HepG2 (cell line): ENCODE results near the gene COL18A1. TPM values are rescaled to one million over a fixed set of nuclear protein-coding genes. Genes with fewer than 3 reads are reported as not detected.

ENCODE experiments used
- ATAC-seq: fragments of 200-7000 bp; cut with Tn5 transposase; 3 replicates; pipeline ENCODE4 v1.9.1; 2020; ENCODE audit warnings: mild to moderate bottlenecking, moderate library complexity
- BruUV-seq: library from RNA; stranded (reverse); fragments of 400-500 nt; replicated peaks from 2 replicates; lab custom pipeline; 2021; lab: Mats Ljungman, UMichigan
- CTCF ChIA-PET: fragments of 300-600 bp; formaldehyde crosslinking; extraction: SDS; loops from one replicate; lab custom pipeline; 2021; ENCODE audit warnings: low total read pairs, inconsistent platforms, low intra/inter-chr PET ratio; lab: Yijun Ruan, JAX
- POLR2A ChIA-PET: fragments of 350-600 bp; sonication (Branson Sonifier 250); formaldehyde crosslinking; loops from one replicate; lab custom pipeline; 2020; ENCODE audit warnings: antibody characterized with exemption, inconsistent platforms; lab: Yijun Ruan, JAX
- DNase-seq: peaks from one replicate; pipeline ENCODE4 v3.0.0-alpha.2; 2015; ENCODE audit warnings: low spot score
- FAIRE-seq: peaks from 3 replicates; lab custom pipeline; 2011; peaks lifted over from hg19 to GRCh38; lab: Jason Lieb, UNC
- H2AFZ ChIP-seq: one replicate; pipeline ENCODE4 v1.6.1; 2011; ENCODE audit warnings: low read length, inconsistent platforms
- H3K27ac ChIP-seq: fragments of 300-600 bp; 3 replicates; pipeline ENCODE4 v1.8.0; 2011; ENCODE audit warnings: mixed run types, mild to moderate bottlenecking, mixed read lengths, low read length, inconsistent platforms; ENCODE audit not compliant: insufficient read depth; ENCODE audit errors: extremely low read length
- H3K27me3 ChIP-seq, 2 experiments: fragments of 200-600 bp in 1 of 2; 2 replicates in 1 of 2; 3 replicates in 1 of 2; pipeline versions ENCODE4 v1.6.0 to v1.8.0; 2011; ENCODE audit warnings: low read length in 2 of 2, mild to moderate bottlenecking in 2 of 2, moderate library complexity in 2 of 2, inconsistent platforms in 1 of 2; ENCODE audit not compliant: insufficient read depth in 2 of 2, control insufficient read depth in 1 of 2
- H3K36me3 ChIP-seq, 2 experiments: fragments of 200-600 bp in 1 of 2; replicated peaks in 1 of 2; 2 replicates in 1 of 2; 3 replicates in 1 of 2; pipeline versions ENCODE4 v1.5.1 to v1.8.0; 2011; ENCODE audit warnings: low read length in 2 of 2, inconsistent platforms in 1 of 2; ENCODE audit not compliant: insufficient read depth in 2 of 2, control insufficient read depth in 1 of 2
- H3K4me1 ChIP-seq: 2 replicates; pipeline ENCODE4 v1.5.1; 2012; ENCODE audit warnings: low read length, inconsistent platforms; ENCODE audit not compliant: insufficient read depth
- H3K4me2 ChIP-seq: 2 replicates; pipeline ENCODE4 v1.6.0; 2011; ENCODE audit warnings: low read depth, low read length, inconsistent platforms
- H3K4me3 ChIP-seq, 3 experiments: fragments of 200-600 bp in 1 of 3; sonication (generic), shearing (Covaris generic) in 1 of 3; replicated peaks in 1 of 3; 2 replicates each; pipeline ENCODE4 v1.5.1; 2011 to 2016; ENCODE audit warnings: low read length in 3 of 3, inconsistent platforms in 2 of 3, low read depth in 2 of 3, mild to moderate bottlenecking in 2 of 3, control low read depth in 1 of 3, mixed read lengths in 1 of 3; ENCODE audit not compliant: insufficient read depth in 1 of 3
- H3K79me2 ChIP-seq: one replicate; pipeline ENCODE4 v1.6.1; 2011; ENCODE audit warnings: low read length, inconsistent platforms; ENCODE audit not compliant: insufficient read depth
- H3K9ac ChIP-seq: 2 replicates; pipeline ENCODE4 v1.6.0; 2011; ENCODE audit warnings: mild to moderate bottlenecking, low read depth, low read length, inconsistent platforms; ENCODE audit not compliant: insufficient read depth
- H3K9me3 ChIP-seq: 2 replicates; pipeline ENCODE4 v1.5.1; 2012; ENCODE audit warnings: mild to moderate bottlenecking, low read length
- H4K20me1 ChIP-seq: 2 replicates; pipeline ENCODE4 v1.6.0; 2011; ENCODE audit warnings: inconsistent platforms, mild to moderate bottlenecking, low read length, moderate library complexity; ENCODE audit not compliant: insufficient read depth
- ARNTL ChIP-seq: sonication (generic); formaldehyde crosslinking; IDR thresholded peaks from 2 replicates; pipeline ENCODE4 v1.4.0; 2020; ENCODE audit warnings: mild to moderate bottlenecking, missing genetic modification reagents
- CC2D1A ChIP-seq: sonication (generic); formaldehyde crosslinking; IDR thresholded peaks from 2 replicates; pipeline ENCODE4 v1.8.1; 2023; ENCODE audit warnings: mild to moderate bottlenecking, missing genetic modification reagents
- FOXO4 ChIP-seq: sonication (generic); formaldehyde crosslinking; conservative IDR thresholded peaks from 2 replicates; pipeline ENCODE4 v1.8.1; 2023; ENCODE audit warnings: missing genetic modification reagents
- SOX5 ChIP-seq: IDR thresholded peaks from 2 replicates; pipeline ENCODE4 v1.6.1; 2016; ENCODE audit warnings: borderline replicate concordance
- TBL1XR1 ChIP-seq: fragments of 150-350 bp; IDR thresholded peaks from 2 replicates; pipeline ENCODE4 v1.6.1; 2014; ENCODE audit warnings: borderline replicate concordance, low read length; ENCODE audit not compliant: partially characterized antibody
- ZNF337 ChIP-seq: sonication (generic); formaldehyde crosslinking; IDR thresholded peaks from 2 replicates; pipeline ENCODE4 v1.5.1; 2020; ENCODE audit warnings: missing genetic modification reagents, low read depth, mild to moderate bottlenecking, borderline replicate concordance
- ZNF33B ChIP-seq: sonication (generic); formaldehyde crosslinking; IDR thresholded peaks from 2 replicates; pipeline ENCODE4 v1.5.1; 2020; ENCODE audit warnings: mild to moderate bottlenecking, missing genetic modification reagents
- WGBS: methylation state at CpG from one replicate; pipeline ENCODE4 v1.1.6; 2017; ENCODE audit warnings: low lambda C conversion rate; 5-methylcytosine and 5-hydroxymethylcytosine counted together
- in situ Hi-C: cut with HindIII; loops from 2 replicates; pipeline ENCODE4 v1.10.0; 2017; ENCODE audit warnings: low pct_unique_long_range_greater_than_20kb; ENCODE audit not compliant: extremely low pct_ligation_motif_present
- intact Hi-C: fragments of 100-400 bp; cut with micrococcal nuclease; formaldehyde crosslinking; loops from one replicate; pipeline ENCODE4 v1.10.0; 2022; ENCODE audit not compliant: unreplicated experiment
- polyA plus RNA-seq, 8 experiments: library from polyadenylated mRNA; depleted of rRNA in 3 of 8; stranded (reverse) in 7 of 8; unstranded in 1 of 8; fragments of >200 nt; fragmentation: Illumina TruSeq in 4 of 8; extraction: Trizol in 4 of 8; gene quantifications; 2 replicates each; pipeline versions ENCODE4 v1.2.1 to v1.2.3, GENCODE V29; 2011 to 2016; ENCODE audit warnings: low read depth in 4 of 8, missing spikeins in 1 of 8, mixed read lengths in 1 of 8; ENCODE audit not compliant: insufficient read depth in 1 of 8
- total RNA-seq, 5 experiments: library from RNA; depleted of rRNA; stranded (reverse); fragments of >200 nt; fragmentation: Illumina TruSeq; extraction: Trizol; gene quantifications; 2 replicates each; pipeline ENCODE4 v1.2.3, GENCODE V29; 2016; ENCODE audit warnings: low read depth in 1 of 5
- TF ChIP-seq, protein P1 (sequence below): IDR thresholded peaks from 2 replicates; pipeline ENCODE4 v1.6.1; 2016; ENCODE audit warnings: missing genetic modification reagents, missing compliant biosample characterization
- TF ChIP-seq, protein P2 (sequence below): sonication (generic); formaldehyde crosslinking; IDR thresholded peaks from 2 replicates; pipeline ENCODE4 v1.5.0; 2020; ENCODE audit warnings: missing genetic modification reagents

COL18A1 gene
- total and polyA plus RNA-seq, 2 of the 13 experiments (the other 11 are each of a cell fraction or from before 2014, with no cell fraction given), result 79.0 to 102 TPM

GRCh38 chr21:45528028-45528705 lies 123.2 kb downstream of the COL18A1 start:
- no peak overlapping the region for H3K4me2 ChIP-seq
- peaks cover 54% of the 10 kb centered on the region for H3K4me1 ChIP-seq
- 94% methylated on average over 18 of the region's 18 CpGs for WGBS
- peak overlapping the region; percentile 40 for H3K27ac ChIP-seq
- TF ChIP-seq FOXO4, result 0 out of 2 replicates have a peak, but pooled peaks have one; percentile 33
- no peak for TF ChIP-seq TBL1XR1
- BruUV-seq, result no TSS peak
- no peaks in the 10 kb centered on the region for H3K79me2 ChIP-seq
- no peak overlapping the region for H2AFZ ChIP-seq
- peaks cover 10 to 22% of the 10 kb centered on the region in 2 experiments for H3K36me3 ChIP-seq
- POLR2A ChIA-PET, result no interaction called here
- no peak overlapping the region for H3K4me3 ChIP-seq
- no peaks in the 10 kb centered on the region for H4K20me1 ChIP-seq
- H3K27me3 ChIP-seq, result no peaks in the 10 kb centered on the region
- in situ Hi-C loops (no loop called here), intact Hi-C loops (loop anchor here (2.0 kb wide), 1 partner anchor 19 kb away; no protein-coding TSS in a partner anchor)
- CTCF ChIA-PET, result no interaction called here
- FAIRE-seq (no peak), ATAC-seq (no peak), DNase-seq (no peak)
- no peak overlapping the region for H3K9ac ChIP-seq
- H3K9me3 ChIP-seq, result no peaks in the 10 kb centered on the region

DNA sequence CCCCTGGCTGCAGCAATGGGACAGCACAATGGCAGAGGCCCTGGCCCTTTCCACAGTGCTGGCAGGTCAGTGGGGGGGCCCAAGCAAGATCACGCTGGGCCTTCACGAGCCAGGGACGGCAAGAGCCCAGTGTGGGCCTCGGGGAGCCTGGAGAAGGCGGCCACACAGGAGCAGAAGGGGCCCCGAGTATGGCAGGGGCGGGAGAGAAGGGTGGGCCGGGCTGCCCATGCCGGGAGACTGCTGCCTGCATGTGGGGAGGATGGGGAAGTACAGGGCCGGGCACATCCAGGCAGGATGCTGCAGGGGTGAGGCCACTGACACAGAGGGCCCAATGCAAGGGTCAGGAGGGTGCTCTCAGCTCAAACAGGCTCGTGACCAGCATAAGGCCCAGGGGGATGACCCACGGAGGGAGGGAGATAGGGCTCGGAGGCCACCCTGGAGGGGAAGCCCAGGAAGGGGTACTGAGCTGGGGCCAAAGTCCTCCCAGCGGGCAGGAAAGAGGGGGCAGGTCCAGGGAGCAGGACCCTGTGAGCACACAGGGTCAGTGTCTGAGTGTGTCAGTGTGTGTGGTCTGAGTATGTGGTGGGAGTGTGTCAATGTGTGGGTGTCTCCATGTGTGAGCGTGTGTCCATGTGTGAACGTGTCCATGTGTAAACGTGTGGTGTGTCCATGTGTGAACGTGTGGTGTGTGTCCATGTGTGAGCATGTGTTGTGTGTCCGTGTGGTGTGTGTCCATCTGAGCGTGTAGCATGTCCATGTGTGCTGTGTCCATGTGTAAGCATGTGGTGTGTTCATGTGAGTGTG lies 124.2 kb downstream of the COL18A1 start:
- Histone ChIP-seq H3K9ac (peak overlapping the region; percentile 29; the same call in 1 of the 2 replicates), H3K36me3 (peaks cover 10 to 19% of the 10 kb centered on the region in 2 experiments), H4K20me1 (no peaks in the 10 kb centered on the region), H3K4me1 (peaks cover 54% of the 10 kb centered on the region), H3K4me3 (no peak overlapping the region; a peak in 1 of 6 replicates), H3K27ac (peak overlapping the region; percentile 73), H3K9me3 (no peaks in the 10 kb centered on the region), H3K4me2 (peak overlapping the region; percentile 8; the same call in 1 of the 2 replicates), H3K27me3 (no peaks in the 10 kb centered on the region), H2AFZ (no peak overlapping the region), H3K79me2 (no peaks in the 10 kb centered on the region)
- WGBS, result 61% methylated on average over 20 of the region's 20 CpGs
- BruUV-seq, result no TSS peak
- ChIA-PET CTCF (no interaction called here), POLR2A (interaction anchor here (1.0 to 1.1 kb wide), 3 partner anchors 12 to 59 kb away, joined by 3 to 11 read pairs (median 4); no protein-coding TSS in a partner anchor)
- ATAC-seq (peak; percentile 39), DNase-seq (peak; percentile 53), FAIRE-seq (peak; percentile 66)
- in situ Hi-C loops, result no loop called here
- intact Hi-C loops, result loop anchor here (2.0 kb wide), 1 partner anchor 20 kb away; no protein-coding TSS in a partner anchor
- TF ChIP-seq ARNTL (CRISPR knock-in tag) (peak; percentile 80), SOX5 (CRISPR knock-in tag) (peak; percentile 65), ZNF33B (CRISPR knock-in tag) (no peak), CC2D1A (CRISPR knock-in tag) (no peak), ZNF337 (no peak)
- TF ChIP-seq, protein P1, sequence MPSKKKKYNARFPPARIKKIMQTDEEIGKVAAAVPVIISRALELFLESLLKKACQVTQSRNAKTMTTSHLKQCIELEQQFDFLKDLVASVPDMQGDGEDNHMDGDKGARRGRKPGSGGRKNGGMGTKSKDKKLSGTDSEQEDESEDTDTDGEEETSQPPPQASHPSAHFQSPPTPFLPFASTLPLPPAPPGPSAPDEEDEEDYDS, result no peak
- TF ChIP-seq, protein P2, sequence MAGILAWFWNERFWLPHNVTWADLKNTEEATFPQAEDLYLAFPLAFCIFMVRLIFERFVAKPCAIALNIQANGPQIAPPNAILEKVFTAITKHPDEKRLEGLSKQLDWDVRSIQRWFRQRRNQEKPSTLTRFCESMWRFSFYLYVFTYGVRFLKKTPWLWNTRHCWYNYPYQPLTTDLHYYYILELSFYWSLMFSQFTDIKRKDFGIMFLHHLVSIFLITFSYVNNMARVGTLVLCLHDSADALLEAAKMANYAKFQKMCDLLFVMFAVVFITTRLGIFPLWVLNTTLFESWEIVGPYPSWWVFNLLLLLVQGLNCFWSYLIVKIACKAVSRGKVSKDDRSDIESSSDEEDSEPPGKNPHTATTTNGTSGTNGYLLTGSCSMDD (CRISPR knock-in tag), result no peak
